Panc1 (cell line): Measurements from ENCODE around the gene CETP. TPM values are rescaled to one million over a fixed set of nuclear protein-coding genes. Genes with fewer than 3 reads are reported as not detected.
"Not testable (repeated sequence)": the region's sequence is repeated elsewhere in the genome, so short reads cannot be mapped to it uniquely, and the experiment has no call there.

Source experiments
- ATAC-seq: fragments of 200-7000 bp; cut with Tn5 transposase; 2 replicates; pipeline ENCODE4 v1.9.1; 2020; ENCODE audit warnings: mild to moderate bottlenecking, moderate library complexity
- BruUV-seq: library from RNA; stranded (reverse); fragments of 400-500 nt; replicated peaks from 2 replicates; lab custom pipeline; 2021; lab: Mats Ljungman, UMichigan
- CTCF ChIA-PET: fragments of 300-600 bp; sonication (Branson Sonifier 250); formaldehyde crosslinking; loops from one replicate; lab custom pipeline; 2022; ENCODE audit warnings: antibody characterized with exemption; lab: Charles Lee
- POLR2A ChIA-PET: fragments of 300-600 bp; sonication (Branson Sonifier 250); formaldehyde crosslinking; loops from one replicate; lab custom pipeline; 2022; ENCODE audit warnings: antibody characterized with exemption; lab: Charles Lee
- DNase-seq: peaks from one replicate; pipeline ENCODE4 v3.0.0-alpha.2; 2010; ENCODE audit warnings: low read depth, low spot score
- H3K27ac ChIP-seq: 2 replicates; pipeline ENCODE4 v1.5.1; 2011; ENCODE audit warnings: mild to moderate bottlenecking, low read length, inconsistent platforms
- H3K27me3 ChIP-seq: fragments of 200-500 bp; sonication (Bioruptor generic); 2 replicates; pipeline ENCODE4 v1.6.0; 2014; ENCODE audit warnings: low read length, inconsistent platforms; ENCODE audit not compliant: control insufficient read depth, insufficient read depth
- H3K36me3 ChIP-seq: fragments of 200-500 bp; sonication (Bioruptor generic); 2 replicates; pipeline ENCODE4 v1.5.1; 2014; ENCODE audit warnings: inconsistent platforms, mild to moderate bottlenecking, low read length, moderate library complexity; ENCODE audit not compliant: control insufficient read depth, insufficient read depth
- H3K4me1 ChIP-seq: 2 replicates; pipeline ENCODE4 v1.5.1; 2011; ENCODE audit warnings: inconsistent platforms, mild to moderate bottlenecking, low read length, moderate library complexity; ENCODE audit not compliant: control insufficient read depth, insufficient read depth
- H3K4me3 ChIP-seq, 2 experiments: 2 replicates each; pipeline ENCODE4 v1.5.1; 2011 to 2012; ENCODE audit warnings: low read depth in 2 of 2, low read length in 2 of 2, mild to moderate bottlenecking in 2 of 2, inconsistent platforms in 1 of 2, moderate library complexity in 1 of 2
- H3K9me3 ChIP-seq: fragments of 200-500 bp; sonication (Bioruptor generic); 2 replicates; pipeline ENCODE4 v1.5.1; 2014; ENCODE audit warnings: low read depth, mild to moderate bottlenecking, inconsistent platforms, low read length, moderate library complexity; ENCODE audit not compliant: control insufficient read depth, insufficient read depth
- CTCF ChIP-seq: fragments of 450-650 bp; IDR thresholded peaks from 2 replicates; pipeline ENCODE4 v1.5.1; 2017; ENCODE audit warnings: mild to moderate bottlenecking
- POLR2AphosphoS5 ChIP-seq: IDR thresholded peaks from 2 replicates; pipeline ENCODE4 v1.6.1; 2012; ENCODE audit warnings: mild to moderate bottlenecking, low read depth, low read length, moderate library complexity
- REST ChIP-seq, 2 experiments: IDR thresholded peaks; 2 replicates each; pipeline ENCODE4 v1.6.1; 2011 to 2012; ENCODE audit warnings: low read depth in 2 of 2, control low read depth in 1 of 2, low read length in 1 of 2, mild to moderate bottlenecking in 1 of 2, moderate library complexity in 1 of 2; ENCODE audit not compliant: insufficient read depth in 1 of 2
- SIN3A ChIP-seq: IDR thresholded peaks from 2 replicates; pipeline ENCODE4 v1.6.1; 2012; ENCODE audit warnings: low read depth, mild to moderate bottlenecking, low read length, moderate library complexity, borderline replicate concordance; ENCODE audit not compliant: insufficient read depth
- TCF7L2 ChIP-seq: IDR thresholded peaks from 2 replicates; pipeline ENCODE4 v1.6.1; 2011; ENCODE audit warnings: mild to moderate bottlenecking, low read depth, low read length, inconsistent platforms
- in situ Hi-C: cut with HindIII; loops from 2 replicates; pipeline ENCODE4 v1.10.0; 2016; ENCODE audit warnings: low sequenced_read_pairs, low pct_unique_long_range_greater_than_20kb
- intact Hi-C: fragments of 100-400 bp; cut with micrococcal nuclease; formaldehyde crosslinking; loops from one replicate; pipeline ENCODE4 v1.10.0; 2022; ENCODE audit not compliant: unreplicated experiment
- total RNA-seq: library from RNA; stranded (reverse); gene quantifications from one replicate; pipeline ENCODE4 v1.2.1, GENCODE V29; 2021; ENCODE audit not compliant: unreplicated experiment

Gene CETP
- total RNA-seq, 1 experiment from 2014 or later = not detected

- ChIA-PET CTCF (no interaction called here), POLR2A (interaction anchor here (0.7 kb wide), 1 partner anchor 30 kb away, joined by 14 read pairs; no protein-coding TSS in a partner anchor)
- ATAC-seq (no peak), DNase-seq (no peak)
- TF ChIP-seq REST (IDR thresholded peaks at IDR 0.05; ENCODE audit: insufficient read depth in 1 of 2, low read depth in 2 of 2, low read length in 1 of 2) (no peak), TCF7L2 (no peak), POLR2AphosphoS5 (no peak), CTCF (no peak), SIN3A (no peak)
- Histone ChIP-seq H3K27ac (no peak overlapping the region), H3K4me1 (peaks cover 3% of the 10 kb centered on the region; the same call in 1 of the 2 replicates), H3K36me3 (no peaks in the 10 kb centered on the region), H3K27me3 (no peaks in the 10 kb centered on the region), H3K4me3 (no peak overlapping the region), H3K9me3 (no peaks in the 10 kb centered on the region)
- in situ Hi-C loops = no loop called here
- BruUV-seq = no TSS peak
- intact Hi-C loops = no loop called here
These were observed 28.9 kb downstream of the CETP start for GRCh38 chr16:56990407-56991286.

- POLR2A ChIA-PET, DNase-seq, CTCF ChIA-PET, ATAC-seq, H3K27me3 ChIP-seq, BruUV-seq, in situ Hi-C loops, H3K4me3 ChIP-seq, H3K4me1 ChIP-seq, H3K27ac ChIP-seq, H3K9me3 ChIP-seq, H3K36me3 ChIP-seq, intact Hi-C loops: not testable (repeated sequence)
These were observed 30.7 kb downstream of the CETP start for GRCh38 chr16:56992431-56992830.

- Histone ChIP-seq H3K4me1 (peaks cover 3% of the 10 kb centered on the region; the same call in 1 of the 2 replicates), H3K27ac (no peak overlapping the region), H3K36me3 (no peaks in the 10 kb centered on the region), H3K9me3 (no peaks in the 10 kb centered on the region), H3K27me3 (no peaks in the 10 kb centered on the region), H3K4me3 (no peak overlapping the region)
- DNase-seq (no peak), ATAC-seq (no peak)
- intact Hi-C loops (no loop called here), in situ Hi-C loops (no loop called here)
- no TSS peak for BruUV-seq
- TF ChIP-seq REST (IDR thresholded peaks at IDR 0.05; ENCODE audit: insufficient read depth in 1 of 2, low read depth in 2 of 2, low read length in 1 of 2) = no peak
- TF ChIP-seq CTCF = no peak
- TF ChIP-seq TCF7L2 = no peak
- TF ChIP-seq SIN3A = no peak
- no peak for TF ChIP-seq POLR2AphosphoS5
- ChIA-PET POLR2A (no interaction called here), CTCF (interaction anchor here (0.7 kb wide), 1 partner anchor 167 kb away, joined by 3 read pairs; no protein-coding TSS in a partner anchor)
These were observed 31.5 kb downstream of the CETP start for GRCh38 chr16:56993204-56993603.
